ENCODE data around the gene MYH9. TPM values are rescaled to one million over a fixed set of nuclear protein-coding genes. Genes with fewer than 3 reads are reported as not detected.
"Not testable (repeated sequence)": the region's sequence is repeated elsewhere in the genome, so short reads cannot be mapped to it uniquely, and the experiment has no call there.

The MYH9 gene
- total and polyA plus RNA-seq, 2 experiments from 2014 or later, result 140 to 188 TPM

- no peak for TF ChIP-seq EZH2phosphoT487 (IDR thresholded peaks at IDR 0.05; ENCODE audit: low read depth, severe bottlenecking, unreplicated experiment)
- no peak for TF ChIP-seq CTCF (IDR thresholded peaks at IDR 0.05; ENCODE audit: poor library complexity)
- Histone ChIP-seq H3K79me2 (no peaks in the 10 kb centered on the region), H3K9me2 (replicated peaks; ENCODE audit: insufficient read depth) (no peaks in the 10 kb centered on the region), H3K9me3 (ENCODE audit: low read depth) (no peaks in the 10 kb centered on the region), H3K27me3 (no peaks in the 10 kb centered on the region), H3K27ac (no peak overlapping the region), H2AFZ (no peak overlapping the region), H3K4me3 (no peak overlapping the region), H3K4me2 (no peak overlapping the region), H3K4me1 (ENCODE audit: insufficient read depth) (no peaks in the 10 kb centered on the region), H3K36me3 (replicated peaks; ENCODE audit: insufficient read depth, low read depth) (no peaks in the 10 kb centered on the region), H4K20me1 (ENCODE audit: insufficient read depth, poor library complexity, severe bottlenecking) (no peaks in the 10 kb centered on the region)
- no peak for DNase-seq (ENCODE audit: low spot score)
- 92% methylated on average over 11 of the region's 11 CpGs for WGBS (ENCODE audit: low lambda C conversion rate, missing lambda C conversion rate)
Measured at GRCh38 chr22:36267896-36268485, 119.8 kb downstream of the MYH9 start.

- Histone ChIP-seq H3K79me2 (no peaks in the 10 kb centered on the region), H3K27me3 (no peaks in the 10 kb centered on the region), H3K36me3 (replicated peaks; ENCODE audit: insufficient read depth, low read depth) (no peaks in the 10 kb centered on the region), H3K9me2 (replicated peaks; ENCODE audit: insufficient read depth) (no peaks in the 10 kb centered on the region), H3K9me3 (ENCODE audit: low read depth) (no peaks in the 10 kb centered on the region), H3K27ac (no peak overlapping the region), H3K4me3 (no peak overlapping the region), H2AFZ (no peak overlapping the region), H3K4me1 (ENCODE audit: insufficient read depth) (no peaks in the 10 kb centered on the region), H3K4me2 (no peak overlapping the region), H4K20me1 (ENCODE audit: insufficient read depth, poor library complexity, severe bottlenecking) (no peaks in the 10 kb centered on the region)
- no peak for DNase-seq (ENCODE audit: low spot score)
- 97% methylated on average over 4 of the region's 4 CpGs for WGBS (ENCODE audit: low lambda C conversion rate, missing lambda C conversion rate)
- TF ChIP-seq EZH2 (IDR thresholded peaks at IDR 0.05; ENCODE audit: borderline replicate concordance), result no peak
- no peak for TF ChIP-seq EZH2phosphoT487 (IDR thresholded peaks at IDR 0.05; ENCODE audit: low read depth, severe bottlenecking, unreplicated experiment)
- no peak for TF ChIP-seq CTCF (IDR thresholded peaks at IDR 0.05; ENCODE audit: poor library complexity)
Measured at GRCh38 chr22:36267058-36267457, 120.7 kb downstream of the MYH9 start.

- 85% methylated on average over 7 of the region's 7 CpGs for WGBS (ENCODE audit: low lambda C conversion rate, missing lambda C conversion rate)
- not testable (repeated sequence) for H3K9me2 ChIP-seq (replicated peaks; ENCODE audit: insufficient read depth)
Measured at GRCh38 chr22:36263886-36264664, 123.7 kb downstream of the MYH9 start.

GRCh38 chr22:36263216-36263673, 124.5 kb downstream of the MYH9 start:
- H3K79me2 ChIP-seq; H4K20me1 ChIP-seq (ENCODE audit: insufficient read depth, poor library complexity, severe bottlenecking); H2AFZ ChIP-seq; H3K4me3 ChIP-seq; H3K27ac ChIP-seq; H3K9me3 ChIP-seq (ENCODE audit: low read depth); H3K36me3 ChIP-seq (replicated peaks; ENCODE audit: insufficient read depth, low read depth); H3K27me3 ChIP-seq; DNase-seq (ENCODE audit: low spot score); H3K9me2 ChIP-seq (replicated peaks; ENCODE audit: insufficient read depth); H3K4me2 ChIP-seq: not testable (repeated sequence)
- WGBS (ENCODE audit: low lambda C conversion rate, missing lambda C conversion rate), result 56% methylated on average over 5 of the region's 5 CpGs
- peaks cover 15% of the 10 kb centered on the region for H3K4me1 ChIP-seq (ENCODE audit: insufficient read depth)

More at GRCh38 chr22:36263886-36264664, 123.7 kb downstream of the MYH9 start:
- not testable (repeated sequence) for H3K9me3 ChIP-seq (ENCODE audit: low read depth); H4K20me1 ChIP-seq (ENCODE audit: insufficient read depth, poor library complexity, severe bottlenecking); H2AFZ ChIP-seq; H3K27ac ChIP-seq; H3K79me2 ChIP-seq; DNase-seq (ENCODE audit: low spot score); H3K4me2 ChIP-seq; H3K27me3 ChIP-seq; H3K4me1 ChIP-seq (ENCODE audit: insufficient read depth); H3K4me3 ChIP-seq; H3K36me3 ChIP-seq (replicated peaks; ENCODE audit: insufficient read depth, low read depth)

GRCh38 chr22:36262307-36262706, 125.5 kb downstream of the MYH9 start:
- not testable (repeated sequence) for DNase-seq (ENCODE audit: low spot score); H3K9me2 ChIP-seq (replicated peaks; ENCODE audit: insufficient read depth); H3K27me3 ChIP-seq; H2AFZ ChIP-seq; H3K27ac ChIP-seq; H3K9me3 ChIP-seq (ENCODE audit: low read depth); H4K20me1 ChIP-seq (ENCODE audit: insufficient read depth, poor library complexity, severe bottlenecking); H3K4me2 ChIP-seq; H3K4me3 ChIP-seq; H3K36me3 ChIP-seq (replicated peaks; ENCODE audit: insufficient read depth, low read depth); H3K79me2 ChIP-seq
- H3K4me1 ChIP-seq (ENCODE audit: insufficient read depth), result peaks cover 15% of the 10 kb centered on the region
- 98% methylated on average over 3 of the region's 3 CpGs for WGBS (ENCODE audit: low lambda C conversion rate, missing lambda C conversion rate)

GRCh38 chr22:36261675-36262074, 126.1 kb downstream of the MYH9 start:
- not testable (repeated sequence) for H3K27me3 ChIP-seq; H3K9me2 ChIP-seq (replicated peaks; ENCODE audit: insufficient read depth); H3K4me3 ChIP-seq; H3K9me3 ChIP-seq (ENCODE audit: low read depth); H3K27ac ChIP-seq; H3K4me2 ChIP-seq; H3K36me3 ChIP-seq (replicated peaks; ENCODE audit: insufficient read depth, low read depth); DNase-seq (ENCODE audit: low spot score); H4K20me1 ChIP-seq (ENCODE audit: insufficient read depth, poor library complexity, severe bottlenecking); H2AFZ ChIP-seq; H3K79me2 ChIP-seq
- WGBS (ENCODE audit: low lambda C conversion rate, missing lambda C conversion rate), result 79% methylated on average over 6 of the region's 6 CpGs
- H3K4me1 ChIP-seq (ENCODE audit: insufficient read depth), result peaks cover 15% of the 10 kb centered on the region

Measured in hepatocyte (in vitro differentiated cells).